Measurements from ENCODE around the gene SLIT3. TPM values are rescaled to one million over a fixed set of nuclear protein-coding genes. Genes with fewer than 3 reads are reported as not detected.
"Not testable (repeated sequence)": the region's sequence is repeated elsewhere in the genome, so short reads cannot be mapped to it uniquely, and the experiment has no call there.

SLIT3 gene
- total RNA-seq, 3 donors from 2014 or later (not counting 1 experiment from before 2014, with no cell fraction given): 0.34 to 0.80 TPM; not detected in 1

- WGBS (ENCODE audit: insufficient coverage): 93% methylated on average over 6 of the region's 8 CpGs
- Histone ChIP-seq H3K36me3 (ENCODE audit: control insufficient read depth, insufficient read depth, low read length) (no peaks in the 10 kb centered on the region), H3K9me3 (ENCODE audit: control insufficient read depth, insufficient read depth, low read length) (no peaks in the 10 kb centered on the region), H3K27ac (ENCODE audit: low read length) (no peak overlapping the region), H3K4me3 (ENCODE audit: low read length) (no peak overlapping the region), H3K27me3 (ENCODE audit: control insufficient read depth, insufficient read depth, low read length) (no peaks in the 10 kb centered on the region), H3K4me1 (ENCODE audit: control insufficient read depth, insufficient read depth, low read length) (no peaks in the 10 kb centered on the region)
- Mint-ChIP-seq H3K4me3 (no peak overlapping the region), H3K36me3 (no peaks in the 10 kb centered on the region), H3K27me3 (ENCODE audit: low read depth in 2 of 2) (peaks cover 8 to 13% of the 10 kb centered on the region in 2 donors), H3K4me1 (no peaks in the 10 kb centered on the region), H3K27ac (no peak overlapping the region), H3K9me3 (no peaks in the 10 kb centered on the region)
- DNase-seq: no peak
- no peak for ATAC-seq
- TF ChIP-seq, protein P1, sequence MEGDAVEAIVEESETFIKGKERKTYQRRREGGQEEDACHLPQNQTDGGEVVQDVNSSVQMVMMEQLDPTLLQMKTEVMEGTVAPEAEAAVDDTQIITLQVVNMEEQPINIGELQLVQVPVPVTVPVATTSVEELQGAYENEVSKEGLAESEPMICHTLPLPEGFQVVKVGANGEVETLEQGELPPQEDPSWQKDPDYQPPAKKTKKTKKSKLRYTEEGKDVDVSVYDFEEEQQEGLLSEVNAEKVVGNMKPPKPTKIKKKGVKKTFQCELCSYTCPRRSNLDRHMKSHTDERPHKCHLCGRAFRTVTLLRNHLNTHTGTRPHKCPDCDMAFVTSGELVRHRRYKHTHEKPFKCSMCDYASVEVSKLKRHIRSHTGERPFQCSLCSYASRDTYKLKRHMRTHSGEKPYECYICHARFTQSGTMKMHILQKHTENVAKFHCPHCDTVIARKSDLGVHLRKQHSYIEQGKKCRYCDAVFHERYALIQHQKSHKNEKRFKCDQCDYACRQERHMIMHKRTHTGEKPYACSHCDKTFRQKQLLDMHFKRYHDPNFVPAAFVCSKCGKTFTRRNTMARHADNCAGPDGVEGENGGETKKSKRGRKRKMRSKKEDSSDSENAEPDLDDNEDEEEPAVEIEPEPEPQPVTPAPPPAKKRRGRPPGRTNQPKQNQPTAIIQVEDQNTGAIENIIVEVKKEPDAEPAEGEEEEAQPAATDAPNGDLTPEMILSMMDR (IDR thresholded peaks at IDR 0.05): no peak
- intact Hi-C loops (cut with micrococcal nuclease): no loop called here
Measured at GRCh38 chr5:169216866-169217265, 84.1 kb downstream of the SLIT3 start.

DNA sequence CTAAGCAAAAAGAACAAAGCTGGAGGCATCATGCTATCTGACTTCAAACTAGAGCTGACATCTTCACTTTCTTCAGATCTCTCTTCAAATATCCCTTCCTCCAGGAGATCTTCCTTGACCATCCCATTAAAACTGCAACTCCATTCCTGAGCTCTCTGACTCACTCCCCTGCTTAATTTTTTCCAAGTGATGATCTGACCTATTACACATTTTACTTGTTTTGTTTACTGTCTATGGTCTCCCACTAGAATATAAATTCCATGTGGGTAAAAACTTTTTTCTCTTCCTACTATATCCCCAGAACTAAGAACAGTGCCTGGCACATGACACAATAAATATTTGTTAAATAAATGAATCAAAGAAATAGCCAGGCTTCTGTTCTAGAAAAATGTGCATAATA is 87.5 kb downstream of the SLIT3 start:
- Histone ChIP-seq H3K4me3 (ENCODE audit: low read length) (no peak overlapping the region), H3K4me1 (ENCODE audit: control insufficient read depth, insufficient read depth, low read length) (no peaks in the 10 kb centered on the region), H3K36me3 (ENCODE audit: control insufficient read depth, insufficient read depth, low read length) (no peaks in the 10 kb centered on the region), H3K27me3 (ENCODE audit: control insufficient read depth, insufficient read depth, low read length) (no peaks in the 10 kb centered on the region), H3K9me3 (ENCODE audit: control insufficient read depth, insufficient read depth, low read length) (no peaks in the 10 kb centered on the region), H3K27ac (ENCODE audit: low read length) (no peak overlapping the region)
- intact Hi-C loops (cut with micrococcal nuclease): no loop called here
- Mint-ChIP-seq H3K4me1 (no peaks in the 10 kb centered on the region), H3K9me3 (peaks cover 2 to 5% of the 10 kb centered on the region in 2 donors), H3K27ac (no peak overlapping the region), H3K27me3 (ENCODE audit: low read depth in 2 of 2) (peaks cover 7 to 8% of the 10 kb centered on the region in 2 donors), H3K4me3 (no peak overlapping the region), H3K36me3 (no peaks in the 10 kb centered on the region)
- ATAC-seq (no peak), DNase-seq (no peak)
- TF ChIP-seq, protein P1 (IDR thresholded peaks at IDR 0.05): no peak

DNA sequence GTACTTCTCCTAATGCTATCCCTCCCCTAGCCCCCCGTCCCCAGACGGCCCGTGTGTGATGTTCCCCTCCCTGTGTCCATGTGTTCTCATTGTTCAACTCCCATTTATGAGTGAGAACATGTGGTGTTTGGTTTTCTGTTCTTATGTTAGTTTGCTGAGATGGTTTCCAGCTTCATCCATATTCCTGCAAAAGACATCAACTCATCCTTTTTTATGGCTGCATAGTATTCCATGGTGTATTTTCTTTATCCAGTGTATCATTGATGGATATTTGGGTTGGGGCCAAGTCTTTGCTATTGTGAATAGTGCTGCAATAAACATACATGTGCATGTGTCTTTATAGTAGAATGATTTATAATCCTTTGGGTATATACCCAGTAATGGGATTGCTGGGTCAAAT is 89.2 kb downstream of the SLIT3 start:
- H3K27ac Mint-ChIP-seq; H3K36me3 ChIP-seq (ENCODE audit: control insufficient read depth, insufficient read depth, low read length): not testable (repeated sequence)

GRCh38 chr5:169204788-169205400 is 96.0 kb downstream of the SLIT3 start:
- Histone ChIP-seq H3K9me3 (ENCODE audit: control insufficient read depth, insufficient read depth, low read length) (no peaks in the 10 kb centered on the region), H3K4me3 (ENCODE audit: low read length) (no peak overlapping the region), H3K27me3 (ENCODE audit: control insufficient read depth, insufficient read depth, low read length) (no peaks in the 10 kb centered on the region), H3K36me3 (ENCODE audit: control insufficient read depth, insufficient read depth, low read length) (no peaks in the 10 kb centered on the region), H3K4me1 (ENCODE audit: control insufficient read depth, insufficient read depth, low read length) (no peaks in the 10 kb centered on the region), H3K27ac (ENCODE audit: low read length) (no peak overlapping the region)
- Mint-ChIP-seq H3K9me3 (peaks cover 6 to 14% of the 10 kb centered on the region in 2 donors), H3K36me3 (no peaks in the 10 kb centered on the region), H3K27me3 (ENCODE audit: low read depth in 2 of 2) (no peaks in the 10 kb centered on the region), H3K4me3 (no peak overlapping the region), H3K27ac (no peak overlapping the region), H3K4me1 (no peaks in the 10 kb centered on the region)
- 83% methylated on average over 8 of the region's 8 CpGs for WGBS (ENCODE audit: insufficient coverage)
- intact Hi-C loops (cut with micrococcal nuclease): no loop called here
- no peak for DNase-seq
- TF ChIP-seq, protein P1 (IDR thresholded peaks at IDR 0.05): no peak
- ATAC-seq: no peak

More for the DNA sequence above, 89.2 kb downstream of the SLIT3 start:
- H3K27me3 Mint-ChIP-seq (ENCODE audit: low read depth in 2 of 2); ATAC-seq; H3K4me3 ChIP-seq (ENCODE audit: low read length); H3K36me3 Mint-ChIP-seq; H3K9me3 Mint-ChIP-seq; H3K27me3 ChIP-seq (ENCODE audit: control insufficient read depth, insufficient read depth, low read length); intact Hi-C loops (cut with micrococcal nuclease); H3K4me1 ChIP-seq (ENCODE audit: control insufficient read depth, insufficient read depth, low read length); H3K4me3 Mint-ChIP-seq; H3K4me1 Mint-ChIP-seq; H3K27ac ChIP-seq (ENCODE audit: low read length); DNase-seq; H3K9me3 ChIP-seq (ENCODE audit: control insufficient read depth, insufficient read depth, low read length): not testable (repeated sequence)
- 80% methylated on average over 1 of the region's 3 CpGs for WGBS (ENCODE audit: insufficient coverage)

All from natural killer cell (primary cell).